Measurements from ENCODE around the gene ACE2.

DNA sequence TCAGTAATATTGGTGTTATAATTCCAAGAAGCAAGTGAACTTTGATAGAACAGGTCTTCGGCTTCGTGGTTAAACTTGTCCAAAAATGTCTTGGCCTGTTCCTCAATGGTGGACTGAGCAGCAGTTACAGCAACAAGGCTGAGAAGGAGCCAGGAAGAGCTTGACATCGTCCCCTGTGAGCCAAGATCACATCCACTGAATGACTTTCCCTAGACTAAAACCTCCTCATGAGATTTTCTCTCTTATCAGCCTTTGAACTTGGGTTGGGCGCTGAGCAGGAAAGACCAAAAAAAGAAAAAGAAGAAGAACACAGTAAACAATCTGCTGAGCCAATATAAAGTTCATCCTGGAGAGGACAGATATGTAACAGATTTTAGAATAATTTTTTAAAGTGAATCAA is at the start of gene ACE2:
- TF ChIP-seq POLR2A (IDR thresholded peaks at IDR 0.05) (no peak), POLR2AphosphoS5 (IDR thresholded peaks at IDR 0.05) (no peak), EP300 (IDR thresholded peaks at IDR 0.05) (no peak)
- TF ChIP-seq, protein P1, sequence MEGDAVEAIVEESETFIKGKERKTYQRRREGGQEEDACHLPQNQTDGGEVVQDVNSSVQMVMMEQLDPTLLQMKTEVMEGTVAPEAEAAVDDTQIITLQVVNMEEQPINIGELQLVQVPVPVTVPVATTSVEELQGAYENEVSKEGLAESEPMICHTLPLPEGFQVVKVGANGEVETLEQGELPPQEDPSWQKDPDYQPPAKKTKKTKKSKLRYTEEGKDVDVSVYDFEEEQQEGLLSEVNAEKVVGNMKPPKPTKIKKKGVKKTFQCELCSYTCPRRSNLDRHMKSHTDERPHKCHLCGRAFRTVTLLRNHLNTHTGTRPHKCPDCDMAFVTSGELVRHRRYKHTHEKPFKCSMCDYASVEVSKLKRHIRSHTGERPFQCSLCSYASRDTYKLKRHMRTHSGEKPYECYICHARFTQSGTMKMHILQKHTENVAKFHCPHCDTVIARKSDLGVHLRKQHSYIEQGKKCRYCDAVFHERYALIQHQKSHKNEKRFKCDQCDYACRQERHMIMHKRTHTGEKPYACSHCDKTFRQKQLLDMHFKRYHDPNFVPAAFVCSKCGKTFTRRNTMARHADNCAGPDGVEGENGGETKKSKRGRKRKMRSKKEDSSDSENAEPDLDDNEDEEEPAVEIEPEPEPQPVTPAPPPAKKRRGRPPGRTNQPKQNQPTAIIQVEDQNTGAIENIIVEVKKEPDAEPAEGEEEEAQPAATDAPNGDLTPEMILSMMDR (IDR thresholded peaks at IDR 0.05) = no peak

Measured in suprapubic skin (tissue), 4 donors.